ENCODE results near the gene ACSF3.

ACSF3 gene

DNA sequence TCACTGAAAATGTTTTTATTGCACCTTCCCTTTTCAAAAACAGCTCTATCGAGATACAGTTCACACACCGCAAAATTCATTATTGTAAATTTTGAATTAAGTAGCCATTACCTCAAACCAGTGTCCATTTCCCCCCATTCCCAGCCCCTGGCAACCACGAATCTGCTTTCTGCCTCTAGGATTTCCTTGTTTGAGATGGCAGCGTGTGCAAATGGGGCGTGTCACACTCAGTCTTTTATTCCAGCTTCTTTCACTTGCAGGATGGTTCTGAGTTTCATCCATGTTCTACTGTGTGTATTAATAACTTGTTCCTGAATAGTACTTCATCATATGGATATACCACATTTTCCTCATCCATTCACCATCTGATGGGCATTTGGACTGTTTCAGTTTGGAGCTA, 14.8 kb downstream of the ACSF3 start:
- DNase-seq (ENCODE audit: low read depth in 2 of 2, low spot score in 1 of 2), result no peak

DNA sequence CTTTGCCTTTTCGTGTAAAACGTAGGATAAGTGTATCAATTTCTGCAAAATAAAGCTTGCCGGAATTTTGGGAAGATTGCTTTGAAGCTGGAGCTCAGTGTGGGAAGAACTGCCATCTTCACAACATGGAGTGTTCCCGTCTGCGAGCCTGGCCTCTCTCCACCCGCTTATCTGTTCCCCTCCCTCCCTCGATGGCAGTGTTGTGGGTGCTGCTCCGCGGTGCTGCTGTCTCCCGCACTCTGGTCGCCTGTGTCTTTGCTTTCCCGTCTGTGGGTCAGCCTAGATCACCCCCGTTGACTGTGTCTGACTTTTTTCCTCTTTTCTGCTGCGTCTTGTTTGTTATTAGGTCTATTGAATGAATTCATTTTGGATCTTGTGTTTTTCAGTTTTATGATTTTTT, 17.0 kb downstream of the ACSF3 start:
- no peak for DNase-seq (ENCODE audit: low read depth in 2 of 2, low spot score in 1 of 2)

- DNase-seq (ENCODE audit: low read depth in 2 of 2, low spot score in 1 of 2), result no peak
These were observed 17.6 kb downstream of the ACSF3 start for GRCh38 chr16:89111263-89111662.

GRCh38 chr16:89112377-89113151, 18.9 kb downstream of the ACSF3 start:
- no peak for DNase-seq (ENCODE audit: low read depth in 2 of 2, low spot score in 1 of 2)

DNA sequence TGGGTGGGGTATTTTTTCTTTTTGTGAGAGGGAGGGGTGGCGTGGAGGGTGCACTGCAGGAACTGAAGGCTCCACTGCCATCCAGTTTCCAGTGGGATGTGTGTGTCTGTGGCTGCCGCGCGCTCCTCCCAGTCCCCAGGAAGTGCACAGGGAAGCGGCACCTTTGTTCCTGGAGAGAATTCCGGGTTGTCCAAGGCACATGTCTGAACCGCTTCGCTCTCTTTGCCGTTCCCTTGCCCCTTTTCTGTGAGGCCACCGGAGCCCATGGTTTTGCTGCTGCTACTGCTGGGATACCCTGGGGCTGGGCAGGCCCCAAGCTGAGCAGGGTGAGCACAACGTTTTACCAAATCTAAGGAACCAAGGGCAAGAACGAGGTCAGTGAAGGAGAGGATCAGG, 19.5 kb downstream of the ACSF3 start:
- DNase-seq (ENCODE audit: low read depth in 2 of 2, low spot score in 1 of 2), result no peak

DNA sequence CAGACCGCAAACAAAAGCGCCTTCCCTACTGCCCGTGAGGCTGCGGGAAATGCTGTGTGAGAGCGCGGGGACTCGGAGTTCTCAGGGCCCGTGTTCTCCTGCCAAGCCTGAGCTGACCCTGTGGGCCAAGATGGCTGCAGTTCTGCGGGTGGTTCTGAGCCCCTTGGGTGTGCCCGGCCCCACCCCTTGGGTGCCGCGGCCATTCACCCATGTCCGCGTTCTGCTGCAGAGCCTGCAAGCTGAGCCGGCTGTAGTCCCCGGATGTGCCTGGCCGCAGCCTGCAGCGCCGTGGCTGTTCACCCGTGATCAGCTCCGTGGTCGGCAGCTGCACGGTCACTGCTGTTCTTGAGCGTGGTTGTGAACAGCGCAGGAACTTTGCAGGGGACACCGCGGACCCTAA, 20.0 kb downstream of the ACSF3 start:
- DNase-seq (ENCODE audit: low read depth in 2 of 2, low spot score in 1 of 2), result no peak

DNA sequence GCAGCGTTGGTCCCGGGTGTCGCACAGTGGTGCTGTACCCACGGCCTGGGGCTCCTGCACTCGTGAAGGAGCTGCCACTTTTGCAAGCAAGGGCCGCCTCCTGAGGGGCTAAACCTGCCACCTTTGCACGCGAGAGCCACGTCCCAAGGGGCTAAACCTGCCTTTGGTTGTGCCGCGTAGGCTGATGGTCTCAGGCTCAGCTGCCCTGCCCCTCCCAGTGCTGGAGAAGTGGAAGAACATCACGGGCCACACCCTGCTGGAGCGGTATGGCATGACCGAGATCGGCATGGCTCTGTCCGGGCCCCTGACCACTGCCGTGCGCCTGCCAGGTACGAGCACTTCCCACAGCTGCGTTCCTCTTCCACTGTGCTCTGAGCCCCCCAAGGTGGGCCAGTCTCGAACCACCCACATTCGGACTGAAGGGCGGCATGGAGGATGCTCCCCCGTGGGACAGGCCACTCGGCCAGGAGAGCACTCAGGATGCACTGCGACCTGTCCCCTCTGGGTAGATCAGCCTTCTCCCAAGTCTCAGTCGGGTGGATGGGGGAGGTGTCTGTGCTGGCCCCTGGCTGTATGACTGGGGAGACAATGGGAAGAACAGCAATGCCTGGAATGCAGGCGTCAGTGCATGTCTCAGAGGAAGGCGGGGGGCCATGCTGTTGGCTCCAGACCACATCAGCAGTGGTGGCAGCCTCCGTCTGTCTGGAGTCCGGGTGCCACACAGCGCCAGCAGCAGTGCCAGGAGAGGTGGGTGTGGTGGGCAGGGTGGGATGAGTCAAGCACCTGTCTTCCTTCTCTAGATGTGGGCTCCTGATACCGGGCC, 20.7 kb downstream of the ACSF3 start:
- DNase-seq (ENCODE audit: low read depth in 2 of 2, low spot score in 1 of 2), result no peak

DNA sequence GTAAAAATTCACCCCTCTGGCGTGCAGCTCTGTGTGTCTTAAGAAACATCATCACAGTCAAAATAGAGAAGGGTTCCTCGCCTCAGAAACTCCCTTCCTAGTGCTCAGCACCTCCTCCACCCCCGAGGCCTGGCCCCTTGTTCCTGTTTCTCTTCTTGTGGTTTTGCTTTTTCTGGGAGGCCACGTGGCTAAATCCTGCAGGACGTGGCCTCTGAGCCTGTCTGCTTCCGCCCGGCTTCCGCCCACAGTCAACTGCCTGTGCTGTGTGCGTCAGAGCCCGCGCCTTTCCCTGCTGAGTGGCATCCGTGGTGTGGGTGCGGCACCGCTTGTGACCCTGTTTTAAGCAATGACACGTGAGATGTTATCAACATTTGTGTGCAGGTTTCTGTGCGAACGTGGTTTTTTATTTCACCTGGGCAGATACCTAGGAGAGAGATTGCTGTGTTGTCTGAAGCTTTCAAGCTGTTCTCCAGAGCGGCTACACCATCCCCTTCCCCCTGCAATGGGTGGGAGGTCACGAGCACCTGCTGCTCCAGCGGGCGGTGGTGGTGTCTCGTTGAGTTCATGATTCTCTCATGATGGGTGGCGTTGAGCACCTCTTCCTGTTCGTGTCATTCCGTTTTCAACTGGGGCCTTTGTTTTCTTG, 21.7 kb downstream of the ACSF3 start:
- peak; percentile 56 to 73 for DNase-seq (ENCODE audit: low read depth in 2 of 2, low spot score in 1 of 2)

- no peak for DNase-seq (ENCODE audit: low read depth in 2 of 2, low spot score in 1 of 2)
These were observed 22.9 kb downstream of the ACSF3 start for GRCh38 chr16:89116341-89117226.

- DNase-seq (ENCODE audit: low read depth in 2 of 2, low spot score in 1 of 2), result no peak
These were observed 23.7 kb downstream of the ACSF3 start for GRCh38 chr16:89117227-89117974.

DNA sequence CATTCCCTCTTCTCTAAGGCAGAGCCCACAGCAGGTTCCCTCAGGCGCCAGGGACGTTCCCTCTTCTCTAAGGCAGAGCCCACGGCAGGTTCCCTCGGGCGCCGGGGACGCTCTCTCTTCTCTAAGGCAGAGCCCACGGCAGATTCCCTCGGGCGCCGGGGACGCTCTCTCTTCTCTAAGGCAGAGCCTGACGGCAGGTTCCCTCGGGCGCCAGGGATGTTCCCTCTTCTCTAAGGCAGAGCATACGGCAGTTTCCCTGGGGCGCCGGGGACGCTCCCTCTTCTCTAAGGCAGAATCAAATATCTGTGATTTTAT, 24.3 kb downstream of the ACSF3 start:
- no peak for DNase-seq (ENCODE audit: low read depth in 2 of 2, low spot score in 1 of 2)

DNA sequence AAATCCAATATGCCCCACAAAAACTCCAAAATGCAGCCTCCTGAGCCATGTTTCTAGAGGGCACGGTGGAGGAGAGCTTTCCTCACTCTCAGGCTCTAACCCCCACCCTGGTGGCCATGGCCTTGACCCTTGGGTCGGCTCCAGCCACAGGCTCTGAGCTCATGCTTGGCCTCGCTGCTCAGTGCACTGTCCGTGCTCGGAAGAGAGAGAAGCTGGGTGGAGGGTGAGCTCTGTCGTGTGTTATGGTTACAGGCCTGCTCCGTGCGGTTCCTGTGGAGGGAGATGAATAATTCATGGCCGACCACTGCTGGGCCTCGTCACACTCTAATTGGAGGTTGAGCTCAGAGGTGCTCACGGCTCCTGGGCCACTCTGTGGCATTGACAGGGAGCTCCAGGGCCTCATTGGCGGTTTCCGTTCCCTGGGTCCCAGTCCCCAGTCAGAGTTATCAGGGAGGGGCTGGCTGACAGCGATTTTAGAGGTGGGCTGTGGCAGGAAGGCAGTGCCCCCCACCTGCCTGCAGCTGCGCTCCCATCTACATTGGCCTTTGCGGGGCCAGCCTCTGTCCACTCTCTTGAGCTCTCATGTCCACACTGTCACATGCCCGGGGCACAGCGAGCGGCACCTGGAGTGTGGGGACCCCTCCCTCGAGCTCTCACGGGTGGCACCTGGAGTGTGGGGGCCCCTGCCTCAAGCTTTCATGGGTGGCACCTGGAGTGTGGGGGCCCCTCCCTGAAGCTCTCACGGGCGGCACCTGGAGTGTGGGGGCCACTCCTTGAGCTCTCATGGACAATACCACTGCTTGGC, 24.9 kb downstream of the ACSF3 start:
- no peak for DNase-seq (ENCODE audit: low read depth in 2 of 2, low spot score in 1 of 2)

GRCh38 chr16:89119166-89119621, 25.5 kb downstream of the ACSF3 start:
- no peak for DNase-seq (ENCODE audit: low read depth in 2 of 2, low spot score in 1 of 2)

GRCh38 chr16:89119661-89120141, 26.0 kb downstream of the ACSF3 start:
- no peak for DNase-seq (ENCODE audit: low read depth in 2 of 2, low spot score in 1 of 2)

DNA sequence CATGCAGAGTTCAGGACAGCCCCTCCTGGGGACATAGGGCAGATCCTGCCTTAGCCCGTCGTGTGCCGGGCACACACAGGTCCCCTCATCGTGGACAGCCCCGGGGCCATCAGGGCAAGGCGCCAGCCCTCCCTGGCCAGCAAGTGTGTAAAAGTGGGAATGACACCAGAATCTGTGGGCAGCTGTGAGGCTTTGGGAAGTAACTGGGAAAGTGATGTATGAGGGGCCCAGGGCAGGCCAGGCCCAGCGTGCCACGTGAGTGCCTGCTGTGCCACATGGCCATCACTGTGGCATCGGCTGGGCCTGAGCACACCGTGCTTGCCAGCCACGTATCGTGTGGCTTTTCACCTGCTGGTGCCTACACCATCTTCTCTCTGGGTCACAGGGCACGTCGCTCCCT, 26.6 kb downstream of the ACSF3 start:
- DNase-seq (ENCODE audit: low read depth in 2 of 2, low spot score in 1 of 2), result no peak

GRCh38 chr16:89120921-89121351, 27.3 kb downstream of the ACSF3 start:
- DNase-seq (ENCODE audit: low read depth in 2 of 2, low spot score in 1 of 2), result no peak

- DNase-seq (ENCODE audit: low read depth in 2 of 2, low spot score in 1 of 2), result no peak
These were observed 28.2 kb downstream of the ACSF3 start for GRCh38 chr16:89121691-89122321.

GRCh38 chr16:89122322-89122851, 28.7 kb downstream of the ACSF3 start:
- peak in 1 of 2 donors; percentile 21 for DNase-seq (ENCODE audit: low read depth in 2 of 2, low spot score in 1 of 2)
